ENCODE data around the gene ABCC3.

DNA sequence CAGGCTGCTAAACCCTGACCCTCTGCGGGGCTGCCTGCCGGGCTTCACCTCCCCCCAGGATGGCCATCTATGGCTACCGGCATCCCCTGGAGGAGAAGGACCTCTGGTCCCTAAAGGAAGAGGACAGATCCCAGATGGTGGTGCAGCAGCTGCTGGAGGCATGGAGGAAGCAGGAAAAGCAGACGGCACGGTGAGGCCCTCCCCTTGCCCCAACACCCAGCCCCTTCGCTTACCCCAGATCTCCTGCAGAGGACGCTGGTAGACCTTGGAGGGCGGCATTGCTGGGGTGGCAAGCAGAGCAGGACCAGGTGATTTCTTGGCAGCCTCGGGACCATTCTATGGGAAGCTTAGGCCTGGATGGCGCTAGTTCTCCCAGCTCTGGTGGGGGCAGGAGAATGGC, 24.5 kb downstream of the ABCC3 start:
- no peak for TF ChIP-seq POLR2AphosphoS5 (IDR thresholded peaks at IDR 0.05)
- TF ChIP-seq, protein P1, sequence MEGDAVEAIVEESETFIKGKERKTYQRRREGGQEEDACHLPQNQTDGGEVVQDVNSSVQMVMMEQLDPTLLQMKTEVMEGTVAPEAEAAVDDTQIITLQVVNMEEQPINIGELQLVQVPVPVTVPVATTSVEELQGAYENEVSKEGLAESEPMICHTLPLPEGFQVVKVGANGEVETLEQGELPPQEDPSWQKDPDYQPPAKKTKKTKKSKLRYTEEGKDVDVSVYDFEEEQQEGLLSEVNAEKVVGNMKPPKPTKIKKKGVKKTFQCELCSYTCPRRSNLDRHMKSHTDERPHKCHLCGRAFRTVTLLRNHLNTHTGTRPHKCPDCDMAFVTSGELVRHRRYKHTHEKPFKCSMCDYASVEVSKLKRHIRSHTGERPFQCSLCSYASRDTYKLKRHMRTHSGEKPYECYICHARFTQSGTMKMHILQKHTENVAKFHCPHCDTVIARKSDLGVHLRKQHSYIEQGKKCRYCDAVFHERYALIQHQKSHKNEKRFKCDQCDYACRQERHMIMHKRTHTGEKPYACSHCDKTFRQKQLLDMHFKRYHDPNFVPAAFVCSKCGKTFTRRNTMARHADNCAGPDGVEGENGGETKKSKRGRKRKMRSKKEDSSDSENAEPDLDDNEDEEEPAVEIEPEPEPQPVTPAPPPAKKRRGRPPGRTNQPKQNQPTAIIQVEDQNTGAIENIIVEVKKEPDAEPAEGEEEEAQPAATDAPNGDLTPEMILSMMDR (IDR thresholded peaks at IDR 0.05) = no peak
- no peak for TF ChIP-seq POLR2A (IDR thresholded peaks at IDR 0.05)
